ENCODE data around the gene SLCO3A1.

- no peak for TF ChIP-seq POLR2A (IDR thresholded peaks at IDR 0.05)
- no peak for TF ChIP-seq CTCF (IDR thresholded peaks at IDR 0.05)
Observed at GRCh38 chr15:91947293-91947679, 93.8 kb downstream of the SLCO3A1 start.

Measured in adrenal gland (tissue), 5 donors.